Karpas-422 (cell line): ENCODE data around the gene DZIP1L. TPM values are rescaled to one million over a fixed set of nuclear protein-coding genes. Genes with fewer than 3 reads are reported as not detected.

Experiments used
- DNase-seq: peaks from one replicate; pipeline ENCODE4 v3.0.0-alpha.2; 2015
- H2AFZ ChIP-seq: fragments of 200-600 bp; sonication (generic); 2 replicates; pipeline ENCODE4 v1.6.1; 2014; ENCODE audit warnings: antibody characterized with exemption, low read length, mixed read lengths
- H3K27ac ChIP-seq: fragments of 200-600 bp; sonication (generic); 2 replicates; pipeline ENCODE4 v1.5.1; 2014; ENCODE audit warnings: mild to moderate bottlenecking, low read length, moderate library complexity
- H3K27me3 ChIP-seq: fragments of 200-600 bp; sonication (generic); 2 replicates; pipeline ENCODE4 v1.6.1; 2014; ENCODE audit warnings: low read length, mixed read lengths
- H3K36me3 ChIP-seq: fragments of 200-600 bp; sonication (generic); 2 replicates; pipeline ENCODE4 v1.6.1; 2014; ENCODE audit warnings: low read length, mixed read lengths; ENCODE audit not compliant: insufficient read depth
- H3K4me1 ChIP-seq: fragments of 200-600 bp; sonication (generic); 2 replicates; pipeline ENCODE4 v1.6.1; 2014; ENCODE audit warnings: mild to moderate bottlenecking, low read length, mixed read lengths
- H3K4me2 ChIP-seq: fragments of 200-600 bp; sonication (generic); 2 replicates; pipeline ENCODE4 v1.6.1; 2014; ENCODE audit warnings: low read length, low read depth, mild to moderate bottlenecking; ENCODE audit not compliant: poor library complexity, severe bottlenecking
- H3K4me3 ChIP-seq: fragments of 200-600 bp; sonication (generic); 2 replicates; pipeline ENCODE4 v1.5.1; 2014; ENCODE audit warnings: mild to moderate bottlenecking, antibody characterized with exemption, low read length, mixed read lengths
- H3K79me2 ChIP-seq: fragments of 200-600 bp; sonication (generic); 2 replicates; pipeline ENCODE4 v1.6.1; 2014; ENCODE audit warnings: mild to moderate bottlenecking, low read length, mixed read lengths
- H3K9ac ChIP-seq: fragments of 200-600 bp; sonication (generic); 2 replicates; pipeline ENCODE4 v1.6.0; 2014; ENCODE audit warnings: low read length
- H3K9me2 ChIP-seq: fragments of 200-600 bp; sonication (generic), shearing (Covaris generic); replicated peaks from 2 replicates; pipeline ENCODE4 v1.6.0; 2014; ENCODE audit warnings: mild to moderate bottlenecking, low read length, moderate library complexity; ENCODE audit not compliant: insufficient read depth
- H3K9me3 ChIP-seq: fragments of 300-700, 200-600 bp; sonication (generic); 2 replicates; pipeline ENCODE4 v1.6.1; 2014; ENCODE audit warnings: low read length, mixed read lengths
- H4K20me1 ChIP-seq: fragments of 200-600 bp; sonication (generic); 2 replicates; pipeline ENCODE4 v1.6.1; 2014; ENCODE audit warnings: mild to moderate bottlenecking, antibody characterized with exemption, low read length, low read depth; ENCODE audit not compliant: insufficient read depth
- total RNA-seq: library from RNA; depleted of rRNA; stranded (reverse); fragments of >200 nt; shearing (Covaris generic); gene quantifications from 2 replicates; pipeline ENCODE4 v1.2.3, GENCODE V29; 2014; ENCODE audit warnings: low replicate concordance

Gene DZIP1L
- total RNA-seq, 1 experiment from 2014 or later = not detected

DNA sequence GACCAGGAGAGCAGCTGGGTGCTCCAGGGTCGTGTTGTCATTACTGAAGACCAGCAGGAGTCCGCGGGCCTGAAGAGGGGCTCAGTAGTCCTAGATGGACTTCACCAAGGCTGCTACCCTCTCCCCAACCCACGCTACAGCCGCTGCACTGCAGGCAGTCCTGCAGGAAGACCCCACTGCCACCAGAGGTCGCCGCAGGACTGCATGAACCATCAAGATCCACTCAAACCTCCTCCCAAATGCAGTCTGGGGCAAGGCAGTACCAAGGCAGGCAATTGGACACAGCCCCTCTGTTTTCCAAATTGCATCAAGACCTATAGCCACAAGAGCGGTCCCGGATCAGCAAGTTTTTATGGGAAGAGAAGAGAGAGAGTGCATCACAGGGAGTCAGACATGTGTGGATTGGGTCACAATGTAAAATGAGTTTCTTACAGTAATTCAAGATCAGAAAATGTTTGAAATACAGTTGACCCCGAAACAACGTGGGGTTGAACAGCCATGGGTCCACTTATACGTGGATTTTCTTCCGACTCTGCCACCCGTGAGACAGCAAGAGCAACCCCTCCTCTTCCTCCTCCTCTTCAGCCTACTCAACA lies 46.7 kb downstream of the DZIP1L start:
- Histone ChIP-seq H3K9me2 (no peaks in the 10 kb centered on the region), H3K4me2 (no peak overlapping the region), H3K9me3 (no peaks in the 10 kb centered on the region), H4K20me1 (no peaks in the 10 kb centered on the region), H3K27ac (no peak overlapping the region), H3K9ac (no peak overlapping the region), H2AFZ (no peak overlapping the region), H3K4me3 (no peak overlapping the region), H3K4me1 (no peaks in the 10 kb centered on the region), H3K36me3 (no peaks in the 10 kb centered on the region), H3K27me3 (no peaks in the 10 kb centered on the region), H3K79me2 (no peaks in the 10 kb centered on the region)
- DNase-seq = peak; percentile 88

GRCh38 chr3:138068046-138068445 lies 47.4 kb downstream of the DZIP1L start:
- Histone ChIP-seq H3K9me3 (no peaks in the 10 kb centered on the region), H4K20me1 (no peaks in the 10 kb centered on the region), H3K9me2 (no peaks in the 10 kb centered on the region), H3K4me2 (no peak overlapping the region), H3K27me3 (no peaks in the 10 kb centered on the region), H3K4me3 (no peak overlapping the region), H3K27ac (no peak overlapping the region), H3K36me3 (no peaks in the 10 kb centered on the region), H3K9ac (no peak overlapping the region), H2AFZ (no peak overlapping the region), H3K4me1 (no peaks in the 10 kb centered on the region), H3K79me2 (no peaks in the 10 kb centered on the region)
- DNase-seq = no peak

DNA sequence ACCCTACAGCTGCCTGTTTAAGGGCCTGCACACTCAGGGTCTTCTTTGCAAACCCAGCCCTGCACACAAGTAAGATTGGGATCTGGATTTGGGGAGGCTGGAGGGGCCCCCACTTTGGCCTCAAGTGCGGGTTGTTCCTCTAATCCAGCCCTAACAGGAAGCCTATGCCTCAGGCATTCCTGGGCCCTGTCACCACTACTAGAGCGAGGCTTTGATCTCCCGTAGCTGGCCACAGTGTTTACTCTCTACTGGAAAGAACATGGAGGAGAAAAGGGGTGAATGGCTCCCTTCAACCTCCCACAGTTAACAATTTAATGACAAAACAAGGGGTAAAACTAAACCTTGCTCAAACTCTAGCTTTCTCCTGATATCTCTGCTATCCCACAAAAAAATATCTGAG lies 48.4 kb downstream of the DZIP1L start:
- H3K4me2 ChIP-seq = no peak overlapping the region
- H3K36me3 ChIP-seq = no peaks in the 10 kb centered on the region
- no peaks in the 10 kb centered on the region for H3K9me3 ChIP-seq
- no peaks in the 10 kb centered on the region for H3K9me2 ChIP-seq
- no peaks in the 10 kb centered on the region for H3K27me3 ChIP-seq
- no peak for DNase-seq
- no peaks in the 10 kb centered on the region for H3K4me1 ChIP-seq
- no peak overlapping the region for H2AFZ ChIP-seq
- no peak overlapping the region for H3K4me3 ChIP-seq
- no peak overlapping the region for H3K9ac ChIP-seq
- H4K20me1 ChIP-seq = no peaks in the 10 kb centered on the region
- H3K79me2 ChIP-seq = no peaks in the 10 kb centered on the region
- H3K27ac ChIP-seq = no peak overlapping the region

- Histone ChIP-seq H3K27me3 (no peaks in the 10 kb centered on the region), H3K9me2 (no peaks in the 10 kb centered on the region), H2AFZ (no peak overlapping the region), H3K4me1 (peaks cover 3% of the 10 kb centered on the region), H3K79me2 (no peaks in the 10 kb centered on the region), H3K27ac (no peak overlapping the region), H4K20me1 (no peaks in the 10 kb centered on the region), H3K36me3 (no peaks in the 10 kb centered on the region), H3K9ac (no peak overlapping the region), H3K4me3 (no peak overlapping the region), H3K9me3 (no peaks in the 10 kb centered on the region), H3K4me2 (no peak overlapping the region)
- DNase-seq = no peak
Measured at GRCh38 chr3:138066383-138066782, 49.0 kb downstream of the DZIP1L start.

- no peak for DNase-seq
- no peaks in the 10 kb centered on the region for H3K79me2 ChIP-seq
- H3K9me3 ChIP-seq = no peaks in the 10 kb centered on the region
- peaks cover 7% of the 10 kb centered on the region for H3K4me1 ChIP-seq
- H3K4me3 ChIP-seq = no peak overlapping the region
- H3K9me2 ChIP-seq = no peaks in the 10 kb centered on the region
- H4K20me1 ChIP-seq = no peaks in the 10 kb centered on the region
- no peak overlapping the region for H3K27ac ChIP-seq
- no peaks in the 10 kb centered on the region for H3K27me3 ChIP-seq
- no peak overlapping the region for H2AFZ ChIP-seq
- H3K4me2 ChIP-seq = no peak overlapping the region
- no peaks in the 10 kb centered on the region for H3K36me3 ChIP-seq
- no peak overlapping the region for H3K9ac ChIP-seq
Measured at GRCh38 chr3:138065949-138066348, 49.5 kb downstream of the DZIP1L start.

DNA sequence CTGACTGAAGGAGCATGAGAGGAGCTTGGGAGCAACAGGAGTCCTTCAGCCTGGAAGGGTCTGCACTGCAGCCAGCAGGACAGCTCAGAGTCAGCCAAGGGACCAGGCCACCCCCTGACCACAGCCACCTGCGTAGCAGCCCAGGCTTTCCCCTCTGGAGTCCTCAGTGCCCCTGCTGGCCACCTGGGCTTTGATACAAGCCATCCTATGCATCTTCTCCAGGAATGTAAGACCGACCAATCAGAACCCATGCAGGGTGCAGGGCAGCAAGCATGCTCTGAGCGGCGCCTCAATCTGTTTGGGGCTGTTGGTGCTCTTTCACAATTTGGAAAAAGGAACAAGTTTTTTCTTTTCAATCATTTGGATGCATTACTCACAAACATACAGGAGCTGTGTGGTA lies 52.0 kb downstream of the DZIP1L start:
- Histone ChIP-seq H3K79me2 (no peaks in the 10 kb centered on the region), H3K27ac (no peak overlapping the region), H3K9me2 (no peaks in the 10 kb centered on the region), H3K4me2 (no peak overlapping the region), H3K36me3 (no peaks in the 10 kb centered on the region), H3K27me3 (no peaks in the 10 kb centered on the region), H3K4me1 (peaks cover 15% of the 10 kb centered on the region), H3K9ac (no peak overlapping the region), H3K4me3 (no peak overlapping the region), H2AFZ (no peak overlapping the region), H4K20me1 (no peaks in the 10 kb centered on the region), H3K9me3 (no peaks in the 10 kb centered on the region)
- DNase-seq = no peak

DNA sequence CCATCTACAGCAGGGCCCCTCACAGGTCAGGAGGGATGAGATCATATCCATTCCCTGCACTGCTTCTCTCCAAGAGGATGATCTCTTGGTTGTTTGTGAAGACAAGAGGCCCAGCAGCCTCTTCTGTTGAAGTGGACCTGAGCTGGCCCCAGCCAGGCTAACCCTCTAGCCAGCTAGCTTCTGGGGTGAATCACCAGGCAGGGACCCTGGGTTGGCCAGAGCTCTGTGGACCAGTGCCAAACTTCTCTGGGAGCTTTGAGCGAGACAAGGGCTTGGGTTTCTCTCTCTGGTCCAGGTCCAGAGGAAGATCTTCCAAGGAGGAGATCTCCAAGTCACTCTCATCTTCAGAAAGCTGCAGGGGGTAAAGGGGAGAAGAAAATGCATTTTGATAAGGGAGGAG lies 52.8 kb downstream of the DZIP1L start:
- Histone ChIP-seq H3K9ac (no peak overlapping the region), H3K9me2 (no peaks in the 10 kb centered on the region), H3K4me1 (peaks cover 15% of the 10 kb centered on the region), H3K27me3 (no peaks in the 10 kb centered on the region), H3K4me2 (no peak overlapping the region), H3K4me3 (no peak overlapping the region), H3K36me3 (no peaks in the 10 kb centered on the region), H3K9me3 (no peaks in the 10 kb centered on the region), H2AFZ (no peak overlapping the region), H4K20me1 (no peaks in the 10 kb centered on the region), H3K79me2 (no peaks in the 10 kb centered on the region), H3K27ac (no peak overlapping the region)
- no peak for DNase-seq

DNA sequence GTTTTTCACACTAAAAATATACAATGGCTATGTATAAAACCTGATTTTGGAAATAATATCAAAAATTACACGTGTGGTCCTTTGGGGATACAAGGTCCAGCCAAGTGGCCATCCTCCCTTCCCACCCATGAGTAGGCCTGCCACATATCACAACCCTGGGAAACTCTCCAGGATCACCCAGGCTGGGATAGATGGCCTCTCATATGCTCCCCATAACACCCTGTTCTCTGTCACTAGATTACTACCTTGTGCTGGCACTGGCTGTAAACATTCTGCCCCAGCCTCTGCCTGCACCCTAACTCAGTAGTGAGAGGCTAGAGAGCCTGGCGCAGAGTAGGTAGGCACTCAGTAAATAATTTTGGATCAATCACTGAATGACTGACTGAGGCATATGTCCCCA lies 53.4 kb downstream of the DZIP1L start:
- no peak overlapping the region for H3K9ac ChIP-seq
- no peak overlapping the region for H3K27ac ChIP-seq
- H3K27me3 ChIP-seq = no peaks in the 10 kb centered on the region
- H3K36me3 ChIP-seq = no peaks in the 10 kb centered on the region
- no peak overlapping the region for H3K4me3 ChIP-seq
- no peak overlapping the region for H3K4me2 ChIP-seq
- no peaks in the 10 kb centered on the region for H3K9me2 ChIP-seq
- DNase-seq = no peak
- peaks cover 15% of the 10 kb centered on the region for H3K4me1 ChIP-seq
- no peaks in the 10 kb centered on the region for H3K79me2 ChIP-seq
- no peaks in the 10 kb centered on the region for H4K20me1 ChIP-seq
- no peaks in the 10 kb centered on the region for H3K9me3 ChIP-seq
- H2AFZ ChIP-seq = no peak overlapping the region

DNA sequence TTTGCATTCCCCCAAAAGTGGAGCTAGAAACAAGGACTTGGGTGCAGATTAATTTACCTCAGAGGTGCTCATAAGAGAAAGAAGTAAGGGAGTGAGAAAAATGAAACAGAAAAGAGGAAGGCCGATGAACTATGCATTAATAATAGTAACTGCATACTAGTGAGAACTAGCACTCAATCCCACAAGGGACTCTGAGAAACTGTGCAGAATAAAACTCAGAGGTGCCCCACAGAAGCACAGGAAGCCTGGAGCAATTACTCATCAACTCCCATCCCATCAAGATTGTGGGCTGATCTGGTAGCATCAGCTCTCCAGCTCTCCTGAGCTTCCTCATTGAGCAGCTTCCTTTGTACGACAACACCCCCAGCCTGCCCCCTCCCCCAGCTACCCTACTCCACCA lies 54.6 kb downstream of the DZIP1L start:
- no peaks in the 10 kb centered on the region for H3K36me3 ChIP-seq
- no peak overlapping the region for H2AFZ ChIP-seq
- no peak overlapping the region for H3K27ac ChIP-seq
- H3K79me2 ChIP-seq = no peaks in the 10 kb centered on the region
- H3K4me3 ChIP-seq = no peak overlapping the region
- no peaks in the 10 kb centered on the region for H4K20me1 ChIP-seq
- H3K9ac ChIP-seq = no peak overlapping the region
- no peaks in the 10 kb centered on the region for H3K9me3 ChIP-seq
- peak overlapping the region; percentile 24 for H3K4me2 ChIP-seq
- DNase-seq = peak; percentile 67
- no peaks in the 10 kb centered on the region for H3K9me2 ChIP-seq
- H3K27me3 ChIP-seq = no peaks in the 10 kb centered on the region
- peaks cover 15% of the 10 kb centered on the region for H3K4me1 ChIP-seq
